AG04450 (cell line): ENCODE results near the gene ART3. TPM values are rescaled to one million over a fixed set of nuclear protein-coding genes. Genes with fewer than 3 reads are reported as not detected.

Experiments
- CTCF ChIA-PET: fragments of 300-600, 350-600 bp; formaldehyde crosslinking; extraction: SDS; loops from one replicate; lab custom pipeline; 2022; ENCODE audit warnings: antibody characterized with exemption, inconsistent platforms; lab: Charles Lee
- POLR2A ChIA-PET: fragments of 350-600 bp; formaldehyde crosslinking; extraction: SDS; loops from one replicate; lab custom pipeline; 2021; ENCODE audit warnings: antibody characterized with exemption, inconsistent platforms; lab: Yijun Ruan, JAX
- DNase-seq: peaks from one replicate; pipeline ENCODE4 v3.0.0-alpha.2; 2011; ENCODE audit warnings: low read depth, low spot score
- H3K27ac ChIP-seq: one replicate; pipeline ENCODE4 v1.5.1; 2012; ENCODE audit warnings: low read depth, low read length, control low read depth
- H3K27me3 ChIP-seq: one replicate; pipeline ENCODE4 v1.6.0; 2012; ENCODE audit warnings: low read length; ENCODE audit not compliant: control insufficient read depth, insufficient read depth
- H3K4me3 ChIP-seq: 2 replicates; pipeline ENCODE4 v1.5.1; 2011; ENCODE audit warnings: mild to moderate bottlenecking, low read depth, low read length, control low read depth
- H3K9me3 ChIP-seq: 2 replicates; pipeline ENCODE4 v1.5.1; 2012; ENCODE audit warnings: low read length; ENCODE audit not compliant: control insufficient read depth, insufficient read depth
- polyA plus RNA-seq: library from polyadenylated mRNA; depleted of rRNA; stranded (reverse); fragments of >200 nt; gene quantifications from 2 replicates; pipeline ENCODE4 v1.2.3, GENCODE V29; 2011
- TF ChIP-seq, protein P1 (sequence below): IDR thresholded peaks from 2 replicates; pipeline ENCODE4 v1.5.1; 2011; ENCODE audit warnings: low read depth, low read length, control low read depth, inconsistent platforms

Gene ART3
- polyA plus RNA-seq, 1 experiment: 0.20 TPM

DNA sequence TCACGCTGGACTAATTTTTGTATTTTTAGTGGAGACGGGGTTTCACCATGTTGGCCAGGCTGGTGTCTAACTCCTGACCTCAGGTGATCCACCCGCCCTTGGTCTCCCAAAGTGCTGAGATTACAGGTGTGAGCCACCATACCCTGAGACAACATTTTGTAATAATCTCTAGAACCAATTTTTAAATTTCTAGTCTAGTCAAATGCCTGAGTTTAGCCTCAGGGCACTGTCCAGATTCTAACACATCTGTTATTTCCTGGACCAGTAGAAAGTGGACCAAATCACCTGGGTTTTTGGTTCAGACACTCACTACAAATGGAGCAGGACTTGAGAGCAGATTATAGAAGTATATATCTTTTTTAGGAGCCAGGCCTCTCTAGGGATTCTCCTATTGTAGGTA, 21.6 kb downstream of the ART3 start:
- Histone ChIP-seq H3K9me3 (no peaks in the 10 kb centered on the region), H3K4me3 (no peak overlapping the region), H3K27ac (no peak overlapping the region), H3K27me3 (peaks cover 7% of the 10 kb centered on the region)
- CTCF ChIA-PET: no interaction called here
- DNase-seq: no peak
- TF ChIP-seq, protein P1, sequence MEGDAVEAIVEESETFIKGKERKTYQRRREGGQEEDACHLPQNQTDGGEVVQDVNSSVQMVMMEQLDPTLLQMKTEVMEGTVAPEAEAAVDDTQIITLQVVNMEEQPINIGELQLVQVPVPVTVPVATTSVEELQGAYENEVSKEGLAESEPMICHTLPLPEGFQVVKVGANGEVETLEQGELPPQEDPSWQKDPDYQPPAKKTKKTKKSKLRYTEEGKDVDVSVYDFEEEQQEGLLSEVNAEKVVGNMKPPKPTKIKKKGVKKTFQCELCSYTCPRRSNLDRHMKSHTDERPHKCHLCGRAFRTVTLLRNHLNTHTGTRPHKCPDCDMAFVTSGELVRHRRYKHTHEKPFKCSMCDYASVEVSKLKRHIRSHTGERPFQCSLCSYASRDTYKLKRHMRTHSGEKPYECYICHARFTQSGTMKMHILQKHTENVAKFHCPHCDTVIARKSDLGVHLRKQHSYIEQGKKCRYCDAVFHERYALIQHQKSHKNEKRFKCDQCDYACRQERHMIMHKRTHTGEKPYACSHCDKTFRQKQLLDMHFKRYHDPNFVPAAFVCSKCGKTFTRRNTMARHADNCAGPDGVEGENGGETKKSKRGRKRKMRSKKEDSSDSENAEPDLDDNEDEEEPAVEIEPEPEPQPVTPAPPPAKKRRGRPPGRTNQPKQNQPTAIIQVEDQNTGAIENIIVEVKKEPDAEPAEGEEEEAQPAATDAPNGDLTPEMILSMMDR: no peak
- POLR2A ChIA-PET: no interaction called here

DNA sequence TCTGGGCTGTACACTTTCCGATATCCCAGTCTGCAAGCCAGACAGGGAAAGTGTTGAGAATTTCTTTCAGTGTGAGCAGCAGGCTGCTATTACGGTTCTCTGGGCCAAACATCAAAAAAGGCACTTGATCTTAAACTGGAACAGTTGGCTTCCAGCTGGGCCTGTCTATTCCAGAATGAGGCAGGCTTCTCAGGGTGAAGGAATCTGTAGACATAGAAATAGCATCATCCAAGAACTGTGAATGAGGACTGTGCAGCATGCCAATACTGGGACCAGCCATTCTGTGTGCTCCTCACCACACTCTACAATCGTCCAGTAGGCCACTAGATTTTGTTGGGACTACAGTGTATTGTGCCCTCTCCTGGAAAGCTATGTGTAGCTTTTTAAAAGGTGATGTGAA, 31.1 kb downstream of the ART3 start:
- Histone ChIP-seq H3K9me3 (no peaks in the 10 kb centered on the region), H3K27ac (no peak overlapping the region), H3K27me3 (peaks cover 24% of the 10 kb centered on the region), H3K4me3 (no peak overlapping the region)
- POLR2A ChIA-PET: no interaction called here
- CTCF ChIA-PET: interaction anchor here (0.5 to 2.5 kb wide), 5 partner anchors 18 to 527 kb away, joined by 3 to 8 read pairs (median 6); no protein-coding TSS in a partner anchor
- DNase-seq: no peak
- TF ChIP-seq, protein P1: no peak

DNA sequence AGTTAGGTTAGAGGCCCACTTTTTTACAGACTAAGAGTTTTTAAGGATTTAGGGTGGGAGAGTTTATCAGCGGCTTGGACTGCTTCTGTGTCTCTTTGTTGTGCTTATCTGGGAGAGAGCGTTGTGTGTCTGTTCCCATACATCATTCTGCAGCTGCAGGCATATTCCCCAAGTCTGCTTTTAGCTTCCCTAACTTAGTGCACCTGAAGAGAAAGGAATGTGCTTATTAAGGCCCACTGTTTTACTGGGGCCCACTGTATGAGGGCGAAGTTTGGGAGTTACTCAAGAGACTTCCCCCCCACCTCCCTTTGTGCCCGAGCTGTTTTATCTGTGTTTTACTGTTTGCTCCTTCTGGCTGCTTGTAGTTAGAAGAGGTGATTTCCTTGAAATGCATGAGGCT, 31.9 kb downstream of the ART3 start:
- no peak overlapping the region for H3K27ac ChIP-seq
- no peak for DNase-seq
- CTCF ChIA-PET: interaction anchor here (0.5 to 2.5 kb wide), 4 partner anchors 19 to 526 kb away, joined by 3 to 8 read pairs (median 6); no protein-coding TSS in a partner anchor

DNA sequence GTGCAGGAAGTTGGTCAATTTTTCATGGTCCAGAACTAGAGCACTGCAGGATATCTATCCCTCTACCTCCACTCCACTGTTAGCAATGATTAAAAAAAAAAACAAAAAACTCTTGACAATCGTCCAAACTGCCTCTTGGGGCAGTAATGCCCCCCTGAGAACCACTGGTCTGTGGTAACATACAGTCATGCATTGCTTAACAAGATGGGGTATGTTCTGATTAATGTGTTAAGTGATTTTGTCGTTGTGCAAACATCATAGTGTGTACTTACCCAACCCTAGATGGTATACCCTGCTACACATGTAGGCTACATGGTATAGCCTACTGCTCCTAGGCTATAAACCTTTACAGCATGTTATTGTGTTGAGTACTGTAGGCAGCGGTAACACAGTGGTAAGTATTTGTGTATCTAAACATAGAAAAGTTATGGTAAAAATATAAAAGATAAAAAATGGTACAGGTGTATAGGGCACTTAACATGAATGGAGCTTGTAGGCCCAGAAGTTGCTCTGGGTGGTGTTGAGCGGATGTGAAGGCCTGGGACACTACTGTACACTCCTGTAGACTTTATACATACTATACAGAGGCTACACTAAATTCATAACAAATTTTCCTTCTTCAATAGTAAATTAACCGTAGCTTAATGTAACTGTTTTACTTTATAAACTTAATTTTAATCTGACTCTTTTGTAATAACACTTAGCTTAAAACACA, 34.1 kb downstream of the ART3 start:
- POLR2A ChIA-PET: no interaction called here
- Histone ChIP-seq H3K27me3 (peaks cover 19% of the 10 kb centered on the region), H3K27ac (no peak overlapping the region), H3K4me3 (no peak overlapping the region), H3K9me3 (no peaks in the 10 kb centered on the region)
- TF ChIP-seq, protein P1: no peak
- CTCF ChIA-PET: interaction anchor here (0.8 to 2.3 kb wide), 3 partner anchors 22 to 214 kb away, joined by 3 to 7 read pairs (median 5); no protein-coding TSS in a partner anchor
- DNase-seq: no peak

More for the DNA sequence above, 31.9 kb downstream of the ART3 start:
- Histone ChIP-seq H3K4me3 (no peak overlapping the region), H3K27me3 (peaks cover 24% of the 10 kb centered on the region), H3K9me3 (no peaks in the 10 kb centered on the region)
- POLR2A ChIA-PET: no interaction called here
- TF ChIP-seq, protein P1: no peak

DNA sequence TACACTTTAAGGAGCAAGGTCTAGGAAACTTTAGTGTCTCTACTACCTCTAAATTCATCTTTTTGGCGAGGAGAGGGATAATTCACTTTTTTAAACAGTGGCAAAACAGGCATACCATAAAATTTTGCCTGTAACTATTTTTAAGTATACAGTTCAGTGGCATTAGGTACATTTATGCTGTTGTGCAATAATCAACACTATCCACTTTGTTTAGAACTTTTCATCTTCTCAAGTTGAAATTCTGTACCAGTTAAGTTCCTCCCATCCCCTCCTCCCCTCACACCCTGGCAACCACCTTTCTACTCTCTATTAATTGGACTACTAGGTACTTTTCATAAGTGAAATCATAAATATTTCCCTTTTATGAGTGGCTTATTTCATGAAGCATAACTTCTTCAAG, 42.3 kb downstream of the ART3 start:
- ChIA-PET CTCF (no interaction called here), POLR2A (no interaction called here)
- no peak overlapping the region for H3K4me3 ChIP-seq
- no peak overlapping the region for H3K27ac ChIP-seq
- H3K27me3 ChIP-seq: no peaks in the 10 kb centered on the region
- DNase-seq: no peak
- no peaks in the 10 kb centered on the region for H3K9me3 ChIP-seq
- TF ChIP-seq, protein P1: no peak
